ENCODE results near the gene MRPL14.

Gene MRPL14

GRCh38 chr6:44086931-44087574 is 40.2 kb downstream of the MRPL14 start:
- Mint-ChIP-seq H3K9me3 (no peaks in the 10 kb centered on the region), H3K27me3 (ENCODE audit: low read depth, poor library complexity) (no peaks in the 10 kb centered on the region), H3K36me3 (ENCODE audit: low read depth) (peaks cover 12% of the 10 kb centered on the region), H3K4me1 (peaks cover 24% of the 10 kb centered on the region), H3K4me3 (no peak overlapping the region), H3K27ac (no peak overlapping the region)
- no peak for TF ChIP-seq CTCF (IDR thresholded peaks at IDR 0.05)
- DNase-seq, result no peak

- no peak overlapping the region for H3K4me3 Mint-ChIP-seq
- TF ChIP-seq CTCF (IDR thresholded peaks at IDR 0.05), result no peak
- no peaks in the 10 kb centered on the region for H3K9me3 Mint-ChIP-seq
- H3K4me1 Mint-ChIP-seq, result peaks cover 37% of the 10 kb centered on the region
- no peaks in the 10 kb centered on the region for H3K27me3 Mint-ChIP-seq (ENCODE audit: low read depth, poor library complexity)
- DNase-seq, result no peak
- no peak overlapping the region for H3K27ac Mint-ChIP-seq
- H3K36me3 Mint-ChIP-seq (ENCODE audit: low read depth), result peaks cover 5% of the 10 kb centered on the region
These were observed 42.0 kb downstream of the MRPL14 start for GRCh38 chr6:44085219-44085618.

- Mint-ChIP-seq H3K27me3 (ENCODE audit: low read depth, poor library complexity) (no peaks in the 10 kb centered on the region), H3K36me3 (ENCODE audit: low read depth) (peaks cover 5% of the 10 kb centered on the region), H3K27ac (no peak overlapping the region), H3K9me3 (no peaks in the 10 kb centered on the region), H3K4me1 (peaks cover 38% of the 10 kb centered on the region), H3K4me3 (no peak overlapping the region)
- TF ChIP-seq CTCF (IDR thresholded peaks at IDR 0.05), result no peak
- peak; percentile 28 for DNase-seq
These were observed 42.8 kb downstream of the MRPL14 start for GRCh38 chr6:44084231-44085014.

- TF ChIP-seq CTCF (IDR thresholded peaks at IDR 0.05), result no peak
- Mint-ChIP-seq H3K4me1 (peaks cover 46% of the 10 kb centered on the region), H3K4me3 (no peak overlapping the region), H3K27ac (no peak overlapping the region), H3K27me3 (ENCODE audit: low read depth, poor library complexity) (peaks cover 3% of the 10 kb centered on the region), H3K9me3 (no peaks in the 10 kb centered on the region), H3K36me3 (ENCODE audit: low read depth) (peaks cover 4% of the 10 kb centered on the region)
- DNase-seq, result no peak
These were observed 44.4 kb downstream of the MRPL14 start for GRCh38 chr6:44082872-44083321.

GRCh38 chr6:44081753-44082152 is 45.5 kb downstream of the MRPL14 start:
- peaks cover 52% of the 10 kb centered on the region for H3K4me1 Mint-ChIP-seq
- peaks cover 3% of the 10 kb centered on the region for H3K27me3 Mint-ChIP-seq (ENCODE audit: low read depth, poor library complexity)
- TF ChIP-seq CTCF (IDR thresholded peaks at IDR 0.05), result no peak
- no peaks in the 10 kb centered on the region for H3K9me3 Mint-ChIP-seq
- peaks cover 4% of the 10 kb centered on the region for H3K36me3 Mint-ChIP-seq (ENCODE audit: low read depth)
- no peak overlapping the region for H3K27ac Mint-ChIP-seq
- DNase-seq, result no peak
- H3K4me3 Mint-ChIP-seq, result no peak overlapping the region
